Chondrocyte (in vitro differentiated cells): ENCODE results near the gene GABARAPL2. TPM values are rescaled to one million over a fixed set of nuclear protein-coding genes. Genes with fewer than 3 reads are reported as not detected.
"Not testable (repeated sequence)": the region's sequence is repeated elsewhere in the genome, so short reads cannot be mapped to it uniquely, and the experiment has no call there.

Experiments used
- DNase-seq: peaks from one replicate; pipeline ENCODE4 v3.0.0; 2021; ENCODE audit warnings: mixed read lengths, low spot score
- H3K27ac Mint-ChIP-seq: one replicate; pipeline ENCODE4 v1.8.0; 2021; ENCODE audit warnings: mild to moderate bottlenecking, moderate library complexity, mixed read lengths; ENCODE audit not compliant: unreplicated experiment
- H3K27me3 Mint-ChIP-seq: 2 replicates; pipeline ENCODE4 v1.8.0; 2021; ENCODE audit warnings: low read depth, mixed read lengths
- H3K36me3 Mint-ChIP-seq: 2 replicates; pipeline ENCODE4 v1.8.0; 2021; ENCODE audit warnings: low read depth, mixed read lengths
- H3K4me1 Mint-ChIP-seq: 2 replicates; pipeline ENCODE4 v1.8.0; 2021; ENCODE audit warnings: low read depth, mild to moderate bottlenecking, mixed read lengths
- H3K4me3 Mint-ChIP-seq: one replicate; pipeline ENCODE4 v1.8.0; 2021; ENCODE audit warnings: mild to moderate bottlenecking, moderate library complexity, mixed read lengths; ENCODE audit not compliant: unreplicated experiment
- H3K9me3 Mint-ChIP-seq: 2 replicates; pipeline ENCODE4 v1.8.0; 2021; ENCODE audit warnings: low read depth, mixed read lengths
- total RNA-seq: library from RNA; stranded (reverse); gene quantifications from 3 replicates; pipeline ENCODE4 v1.2.1, GENCODE V29; 2021
- TF ChIP-seq, protein P1 (sequence below): fragments of 200-600 bp; sonication (generic); IDR thresholded peaks from 2 replicates; pipeline ENCODE4 v1.5.0; 2021; ENCODE audit warnings: antibody characterized with exemption, mild to moderate bottlenecking, moderate library complexity

Gene GABARAPL2
- total RNA-seq, 1 donor from 2014 or later: 64.5 TPM

DNA sequence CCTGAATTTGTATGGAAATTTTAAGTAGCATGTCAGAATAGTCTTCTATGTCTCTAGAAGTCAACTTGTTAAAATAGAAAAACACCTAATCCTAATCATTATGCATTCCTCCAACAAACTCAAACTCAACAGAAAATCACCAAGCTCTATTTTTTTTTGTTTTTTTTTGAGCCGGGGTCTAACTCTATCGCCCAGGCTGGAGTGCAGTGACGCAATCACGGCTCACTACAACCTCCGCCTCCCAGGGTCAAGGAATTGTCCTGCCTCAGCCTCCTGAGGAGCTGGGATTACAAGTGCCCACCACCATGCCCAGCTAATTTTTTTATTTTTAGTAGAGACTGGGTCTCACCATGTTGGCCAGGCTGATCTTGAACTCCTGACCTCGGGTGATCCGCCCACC is 19.9 kb upstream of the GABARAPL2 start:
- Mint-ChIP-seq H3K36me3 (peaks cover 2% of the 10 kb centered on the region), H3K27me3 (no peaks in the 10 kb centered on the region), H3K4me3 (no peak overlapping the region), H3K4me1 (no peaks in the 10 kb centered on the region), H3K27ac (no peak overlapping the region), H3K9me3 (no peaks in the 10 kb centered on the region)
- TF ChIP-seq, protein P1, sequence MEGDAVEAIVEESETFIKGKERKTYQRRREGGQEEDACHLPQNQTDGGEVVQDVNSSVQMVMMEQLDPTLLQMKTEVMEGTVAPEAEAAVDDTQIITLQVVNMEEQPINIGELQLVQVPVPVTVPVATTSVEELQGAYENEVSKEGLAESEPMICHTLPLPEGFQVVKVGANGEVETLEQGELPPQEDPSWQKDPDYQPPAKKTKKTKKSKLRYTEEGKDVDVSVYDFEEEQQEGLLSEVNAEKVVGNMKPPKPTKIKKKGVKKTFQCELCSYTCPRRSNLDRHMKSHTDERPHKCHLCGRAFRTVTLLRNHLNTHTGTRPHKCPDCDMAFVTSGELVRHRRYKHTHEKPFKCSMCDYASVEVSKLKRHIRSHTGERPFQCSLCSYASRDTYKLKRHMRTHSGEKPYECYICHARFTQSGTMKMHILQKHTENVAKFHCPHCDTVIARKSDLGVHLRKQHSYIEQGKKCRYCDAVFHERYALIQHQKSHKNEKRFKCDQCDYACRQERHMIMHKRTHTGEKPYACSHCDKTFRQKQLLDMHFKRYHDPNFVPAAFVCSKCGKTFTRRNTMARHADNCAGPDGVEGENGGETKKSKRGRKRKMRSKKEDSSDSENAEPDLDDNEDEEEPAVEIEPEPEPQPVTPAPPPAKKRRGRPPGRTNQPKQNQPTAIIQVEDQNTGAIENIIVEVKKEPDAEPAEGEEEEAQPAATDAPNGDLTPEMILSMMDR: no peak
- DNase-seq: no peak

DNA sequence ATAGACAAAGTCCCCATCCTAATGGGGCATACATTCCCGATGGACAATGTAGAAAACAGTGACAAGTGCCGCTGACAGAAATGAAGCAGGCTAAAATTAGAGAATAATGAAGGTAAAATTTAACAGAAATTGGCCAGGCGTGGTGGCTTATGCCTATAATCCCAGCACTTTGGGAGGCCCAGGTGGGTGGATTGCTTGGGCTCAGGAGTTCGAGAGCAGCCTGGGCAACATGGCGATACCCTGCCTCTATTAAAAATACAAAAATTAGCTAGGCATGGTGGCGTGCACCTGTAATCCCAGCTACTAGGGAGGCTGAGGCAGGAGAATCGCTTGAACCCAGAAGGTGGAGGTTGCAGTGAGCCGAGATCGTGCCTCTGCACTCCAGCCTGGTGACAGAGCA is 17.7 kb upstream of the GABARAPL2 start:
- not testable (repeated sequence) for DNase-seq, H3K9me3 Mint-ChIP-seq, H3K27ac Mint-ChIP-seq, H3K4me1 Mint-ChIP-seq, H3K27me3 Mint-ChIP-seq, H3K4me3 Mint-ChIP-seq, H3K36me3 Mint-ChIP-seq

DNA sequence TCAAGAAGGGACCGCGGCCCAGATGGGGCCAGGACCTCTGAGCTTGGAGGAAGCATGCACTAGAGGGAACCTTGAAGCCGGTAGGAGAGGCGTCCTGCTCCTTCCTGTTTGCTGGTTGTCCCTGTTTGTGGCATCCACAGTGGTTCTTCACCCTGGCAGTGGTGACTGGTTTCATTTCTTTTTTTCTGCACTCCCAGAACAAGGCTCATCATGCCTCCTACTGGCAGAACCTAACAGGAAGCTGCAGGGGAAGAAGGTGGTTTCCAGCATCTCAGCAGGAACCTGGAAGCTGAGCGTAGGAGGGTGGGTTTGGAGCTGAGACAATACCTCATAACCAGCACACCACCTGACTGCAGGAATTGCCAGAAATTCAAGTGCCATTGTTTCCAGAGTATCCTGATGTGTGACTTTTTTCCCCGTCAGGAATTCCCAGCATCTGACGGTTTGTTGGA is 15.9 kb upstream of the GABARAPL2 start:
- H3K9me3 Mint-ChIP-seq: no peaks in the 10 kb centered on the region
- H3K36me3 Mint-ChIP-seq: no peaks in the 10 kb centered on the region
- no peaks in the 10 kb centered on the region for H3K27me3 Mint-ChIP-seq
- H3K4me3 Mint-ChIP-seq: no peak overlapping the region
- TF ChIP-seq, protein P1: peak; percentile 66
- no peak for DNase-seq
- peaks cover 5% of the 10 kb centered on the region for H3K4me1 Mint-ChIP-seq
- H3K27ac Mint-ChIP-seq: no peak overlapping the region

DNA sequence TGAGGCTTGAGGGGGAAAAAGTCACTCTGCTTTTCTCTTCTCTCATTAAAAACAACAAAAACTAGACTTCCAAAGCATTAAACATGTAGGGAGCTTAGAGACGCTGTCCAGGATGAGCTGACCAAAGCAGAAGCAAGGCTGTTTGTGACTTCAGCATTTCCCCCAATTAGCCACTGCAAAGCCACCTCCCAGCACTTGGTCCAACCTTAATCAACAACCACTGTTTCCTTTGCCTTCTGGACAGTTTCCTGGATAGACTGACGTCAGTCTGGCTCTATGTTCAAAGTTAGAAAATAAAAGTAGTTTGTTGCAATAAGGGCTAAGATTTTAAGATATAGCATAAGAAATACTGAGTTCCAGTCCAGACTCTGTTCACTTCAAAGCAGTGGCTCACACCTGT is 13.2 kb upstream of the GABARAPL2 start:
- H3K27ac Mint-ChIP-seq: no peak overlapping the region
- DNase-seq: no peak
- no peak overlapping the region for H3K4me3 Mint-ChIP-seq
- H3K27me3 Mint-ChIP-seq: no peaks in the 10 kb centered on the region
- H3K36me3 Mint-ChIP-seq: no peaks in the 10 kb centered on the region
- H3K9me3 Mint-ChIP-seq: no peaks in the 10 kb centered on the region
- H3K4me1 Mint-ChIP-seq: peaks cover 11% of the 10 kb centered on the region
- TF ChIP-seq, protein P1: no peak

DNA sequence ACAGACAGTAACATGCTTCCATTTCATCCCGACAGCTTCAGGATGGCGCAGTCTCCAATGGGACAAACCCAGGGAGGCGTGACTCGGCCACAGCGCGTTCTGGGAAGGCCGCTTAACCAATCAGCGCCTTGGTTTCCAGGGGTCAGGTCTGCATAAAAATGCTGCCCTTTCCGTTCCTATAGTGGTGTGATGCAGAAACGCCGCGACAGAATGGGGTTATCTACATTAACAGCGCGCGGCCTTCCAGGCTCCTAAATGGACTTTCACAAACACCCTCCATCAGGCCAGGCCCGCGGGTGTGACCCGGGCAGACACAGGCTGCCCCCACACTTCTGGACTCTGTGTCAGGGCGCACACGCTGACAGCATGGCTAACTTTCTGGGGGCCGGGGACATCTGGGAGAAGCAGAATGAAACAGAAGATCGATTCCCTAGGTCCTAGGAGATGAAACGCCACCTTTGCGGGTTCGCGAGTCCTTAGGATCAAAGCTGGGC is 10.9 kb upstream of the GABARAPL2 start:
- H3K4me1 Mint-ChIP-seq: peaks cover 19% of the 10 kb centered on the region
- H3K27ac Mint-ChIP-seq: peak overlapping the region; percentile 99
- no peaks in the 10 kb centered on the region for H3K9me3 Mint-ChIP-seq
- H3K4me3 Mint-ChIP-seq: peak overlapping the region; percentile 95
- no peaks in the 10 kb centered on the region for H3K27me3 Mint-ChIP-seq
- no peaks in the 10 kb centered on the region for H3K36me3 Mint-ChIP-seq
- TF ChIP-seq, protein P1: no peak
- DNase-seq: peak; percentile 96

DNA sequence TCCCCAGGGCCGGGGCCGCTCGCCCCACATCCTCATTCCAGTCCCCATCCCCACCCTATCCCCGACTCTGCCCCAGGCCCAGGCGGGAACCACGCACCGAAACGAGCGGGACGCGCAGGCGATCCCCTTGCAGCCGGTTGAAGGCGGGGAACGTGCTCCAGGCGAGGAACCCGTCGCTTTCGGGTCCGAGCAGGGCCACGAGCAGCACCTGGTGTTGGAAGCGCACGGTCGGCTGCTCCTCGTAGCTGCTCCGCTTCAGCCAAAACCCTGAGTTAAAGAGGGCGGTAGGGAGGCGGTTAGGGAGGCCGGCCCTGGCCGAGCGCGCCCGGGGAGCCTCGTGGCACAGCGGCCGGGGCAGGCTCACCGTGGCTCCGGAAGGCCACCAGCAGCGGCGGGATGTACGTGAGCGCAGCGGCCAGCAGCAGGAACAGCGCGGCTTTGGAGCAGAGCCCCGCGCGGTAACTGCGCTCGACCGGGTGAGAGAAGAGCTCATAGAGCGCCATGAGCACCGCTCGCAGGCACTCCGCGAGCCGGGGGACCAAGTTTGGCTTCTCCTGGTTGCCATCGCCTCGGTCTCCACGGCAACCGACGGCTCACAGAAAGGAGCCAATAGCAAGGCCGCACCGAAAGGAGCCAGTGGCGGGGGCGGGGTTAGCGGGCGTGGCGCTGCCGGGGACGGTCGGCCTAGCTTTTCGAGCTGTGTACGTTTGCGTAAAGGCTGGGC is 10.3 kb upstream of the GABARAPL2 start, which contains the start of gene TMEM231:
Gene TMEM231 (minus strand): TSS at position 546 of the 724 bp plus-strand sequence. CDS start 43 bp downstream, at position 503.
- H3K9me3 Mint-ChIP-seq: no peaks in the 10 kb centered on the region
- H3K27ac Mint-ChIP-seq: peak within 1 kb of the TSS; percentile 99
- peak; percentile 98 for DNase-seq
- H3K36me3 Mint-ChIP-seq: no peaks in the 10 kb centered on the region
- H3K27me3 Mint-ChIP-seq: no peaks in the 10 kb centered on the region
- H3K4me1 Mint-ChIP-seq: peaks cover 19% of the 10 kb centered on the region
- peak within 1 kb of the TSS; percentile 95 for H3K4me3 Mint-ChIP-seq
- TF ChIP-seq, protein P1: no peak
